Peyer's patch (tissue), 4 donors: Measurements from ENCODE around the gene TAS2R1.

Source experiments
- CTCF ChIP-seq, 6 experiments: fragments of 450-650 bp in 4 of 6; fragments of 200-600 bp in 2 of 6; sonication (generic) in 1 of 6; IDR thresholded peaks; one replicate each; pipeline ENCODE4 v1.5.1; 2017 to 2019; ENCODE audit warnings: antibody characterized with exemption in 6 of 6, mild to moderate bottlenecking in 3 of 6, moderate library complexity in 1 of 6
- POLR2A ChIP-seq, 2 donors: fragments of 450-650 bp; IDR thresholded peaks; one replicate each; pipeline ENCODE4 v1.5.1; 2017; ENCODE audit warnings: antibody characterized with exemption in 2 of 2, mild to moderate bottlenecking in 2 of 2, moderate library complexity in 2 of 2

- no peak for TF ChIP-seq CTCF (IDR thresholded peaks at IDR 0.05)
- no peak for TF ChIP-seq POLR2A (IDR thresholded peaks at IDR 0.05)
Observed at GRCh38 chr5:9613360-9613759, 16.8 kb downstream of the TAS2R1 start.
